HG03442 (cell line): ENCODE results near the gene SYNE3.

Experiments
- ATAC-seq: cut with Tn5 transposase; IDR thresholded peaks from one replicate; pipeline ENCODE4 v1.9.1; 2021; ENCODE audit warnings: mild to moderate bottlenecking, moderate library complexity; ENCODE audit not compliant: unreplicated experiment

SYNE3 gene

GRCh38 chr14:95540236-95540855 lies 23.9 kb upstream of the SYNE3 start:
- ATAC-seq: no peak

- no peak for ATAC-seq
Observed at GRCh38 chr14:95538801-95539509, 22.5 kb upstream of the SYNE3 start.

GRCh38 chr14:95537298-95538089 lies 21.0 kb upstream of the SYNE3 start:
- no peak for ATAC-seq

- no peak for ATAC-seq
Observed at GRCh38 chr14:95536671-95537070, 20.2 kb upstream of the SYNE3 start.

GRCh38 chr14:95536036-95536593 lies 19.7 kb upstream of the SYNE3 start:
- ATAC-seq: no peak

- ATAC-seq: peak; percentile 1
Observed at GRCh38 chr14:95535226-95536021, 19.0 kb upstream of the SYNE3 start.

- ATAC-seq: peak; percentile 93
Observed at GRCh38 chr14:95534299-95535225, 18.1 kb upstream of the SYNE3 start, which contains the start of gene GLRX5. TSS of gene GLRX5 (plus strand) at chr14:95535050. CDS start at chr14:95535090, 40 bp downstream.

- no peak for ATAC-seq
Observed at GRCh38 chr14:95533822-95534221, 17.4 kb upstream of the SYNE3 start.

- no peak for ATAC-seq
Observed at GRCh38 chr14:95533391-95533821, 17.0 kb upstream of the SYNE3 start.

- no peak for ATAC-seq
Observed at GRCh38 chr14:95531969-95532368, 15.5 kb upstream of the SYNE3 start.

GRCh38 chr14:95531473-95531872 lies 15.0 kb upstream of the SYNE3 start:
- ATAC-seq: no peak

GRCh38 chr14:95530473-95531276 lies 14.2 kb upstream of the SYNE3 start:
- ATAC-seq: no peak

GRCh38 chr14:95529216-95529615 lies 12.8 kb upstream of the SYNE3 start:
- no peak for ATAC-seq

- ATAC-seq: no peak
Observed at GRCh38 chr14:95527387-95528002, 11.0 kb upstream of the SYNE3 start.

- ATAC-seq: no peak
Observed at GRCh38 chr14:95526483-95527386, 10.3 kb upstream of the SYNE3 start.

GRCh38 chr14:95525999-95526398 lies 9.5 kb upstream of the SYNE3 start:
- no peak for ATAC-seq
